Raji (cell line): ENCODE data around the gene STARD7.

Experiments
- POLR2A ChIP-seq: IDR thresholded peaks from 2 replicates; pipeline ENCODE4 v1.6.1; 2011; ENCODE audit warnings: low read depth, low read length, control low read depth; ENCODE audit not compliant: insufficient read depth

The STARD7 gene

GRCh38 chr2:96208143-96209010 is at the start of gene STARD7:
TSS of gene STARD7 (minus strand) at chr2:96208827. CDS start at chr2:96208434, 393 bp downstream.
- TF ChIP-seq POLR2A: peak; percentile 92

GRCh38 chr2:96256611-96257113 is 48.0 kb upstream of the STARD7 start:
- no peak for TF ChIP-seq POLR2A

GRCh38 chr2:96254571-96254970 is 45.9 kb upstream of the STARD7 start:
- TF ChIP-seq POLR2A: no peak

GRCh38 chr2:96253006-96253405 is 44.4 kb upstream of the STARD7 start:
- TF ChIP-seq POLR2A: no peak

GRCh38 chr2:96252526-96252925 is 43.9 kb upstream of the STARD7 start:
- TF ChIP-seq POLR2A: no peak

- TF ChIP-seq POLR2A: no peak
Observed at GRCh38 chr2:96251721-96252292, 43.2 kb upstream of the STARD7 start.

- TF ChIP-seq POLR2A: no peak
Observed at GRCh38 chr2:96250188-96250587, 41.6 kb upstream of the STARD7 start.

- TF ChIP-seq POLR2A: no peak
Observed at GRCh38 chr2:96249654-96250053, 41.0 kb upstream of the STARD7 start.

- no peak for TF ChIP-seq POLR2A
Observed at GRCh38 chr2:96248624-96249023, 40.0 kb upstream of the STARD7 start.

GRCh38 chr2:96247896-96248295 is 39.3 kb upstream of the STARD7 start:
- TF ChIP-seq POLR2A: no peak

- no peak for TF ChIP-seq POLR2A
Observed at GRCh38 chr2:96247009-96247408, 38.4 kb upstream of the STARD7 start.

GRCh38 chr2:96245609-96246390 is 37.2 kb upstream of the STARD7 start:
- TF ChIP-seq POLR2A: no peak

GRCh38 chr2:96243843-96244242 is 35.2 kb upstream of the STARD7 start:
- TF ChIP-seq POLR2A: no peak

GRCh38 chr2:96241900-96242611 is 33.4 kb upstream of the STARD7 start:
- peak; percentile 54; the same call in 1 of the 2 replicates for TF ChIP-seq POLR2A

GRCh38 chr2:96241227-96241626 is 32.6 kb upstream of the STARD7 start:
- no peak for TF ChIP-seq POLR2A
